Hematopoietic multipotent progenitor cell treated with erythropoietin and hydrocortisone succinate and interleukin-3 and kit ligand, for 15 days (in vitro differentiated cells): ENCODE measurements around the gene MAEL.
"Not testable (repeated sequence)": the region's sequence is repeated elsewhere in the genome, so short reads cannot be mapped to it uniquely, and the experiment has no call there.

ENCODE experiments used
- DNase-seq: peaks from one replicate; pipeline ENCODE4 v3.0.0-alpha.2; 2015; ENCODE audit warnings: low spot score

The MAEL gene

GRCh38 chr1:166978821-166979220 lies 10.3 kb upstream of the MAEL start:
- DNase-seq = no peak

GRCh38 chr1:166980383-166980782 lies 8.7 kb upstream of the MAEL start:
- no peak for DNase-seq

DNA sequence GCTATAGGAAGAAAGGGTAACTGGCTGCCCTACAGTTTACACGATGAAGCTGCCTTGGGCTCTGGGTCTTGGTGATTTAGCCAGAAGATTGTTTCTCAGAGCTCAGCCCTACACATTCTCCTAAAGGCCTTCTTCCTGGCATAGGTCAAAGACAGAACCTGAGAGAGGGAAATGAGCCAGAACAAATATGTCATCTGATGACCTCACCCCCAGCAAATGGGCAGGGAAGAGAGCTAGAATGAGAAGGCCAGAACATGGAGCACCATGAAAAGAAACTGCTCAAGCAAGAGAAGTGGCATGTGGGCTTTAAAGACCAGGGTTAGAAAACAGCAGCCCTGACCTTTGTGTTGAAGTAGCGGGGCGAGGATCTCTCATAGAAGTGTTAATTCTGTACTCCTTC lies 8.3 kb upstream of the MAEL start:
- no peak for DNase-seq

DNA sequence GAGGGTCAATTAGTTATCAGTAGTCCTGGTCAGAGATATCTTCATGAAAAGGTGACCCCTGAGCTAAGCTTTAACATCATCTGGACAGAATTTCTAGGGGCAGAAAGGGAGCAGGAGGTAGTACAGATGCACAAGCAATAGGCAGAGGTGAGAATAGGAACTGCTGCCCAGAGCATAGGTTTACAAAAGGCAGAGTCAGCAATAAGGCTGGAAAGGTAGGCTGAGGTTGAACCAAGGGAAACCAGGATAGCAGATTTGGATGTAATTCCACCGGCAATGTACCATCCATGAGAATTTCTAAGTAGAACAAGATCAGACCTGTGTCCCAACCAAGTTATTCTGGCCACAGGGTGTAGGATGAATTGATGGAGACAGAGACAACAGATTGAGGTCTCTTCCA lies 7.5 kb upstream of the MAEL start:
- no peak for DNase-seq

- no peak for DNase-seq
Observed at GRCh38 chr1:166999075-166999474, 10.0 kb downstream of the MAEL start.

DNA sequence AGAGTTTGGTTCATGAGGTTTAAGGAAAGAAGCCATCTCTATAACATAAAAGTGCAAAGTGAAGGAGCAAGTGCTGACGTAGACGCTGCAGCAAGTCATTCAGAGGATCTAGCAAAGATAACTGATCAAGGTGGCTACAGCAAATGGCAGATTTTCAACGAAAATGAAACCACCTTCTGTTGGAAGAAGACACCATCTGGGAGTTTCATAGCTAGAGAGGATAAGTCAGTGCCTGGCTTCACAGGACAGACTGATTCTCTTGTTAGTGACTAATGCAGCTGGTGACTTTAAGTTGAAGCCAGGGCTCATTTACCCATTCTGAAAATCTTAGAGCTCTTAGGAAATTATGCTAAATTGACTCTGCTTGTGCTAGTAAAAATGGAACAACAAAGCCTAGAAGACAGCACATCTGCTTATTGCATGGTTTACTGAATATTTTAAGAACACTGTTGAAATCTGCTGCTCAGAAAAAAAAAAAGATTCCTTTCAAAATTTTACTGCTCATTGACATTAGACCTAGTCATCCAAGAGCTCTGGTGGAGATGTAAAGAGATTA lies 10.5 kb downstream of the MAEL start:
- DNase-seq = no peak

DNA sequence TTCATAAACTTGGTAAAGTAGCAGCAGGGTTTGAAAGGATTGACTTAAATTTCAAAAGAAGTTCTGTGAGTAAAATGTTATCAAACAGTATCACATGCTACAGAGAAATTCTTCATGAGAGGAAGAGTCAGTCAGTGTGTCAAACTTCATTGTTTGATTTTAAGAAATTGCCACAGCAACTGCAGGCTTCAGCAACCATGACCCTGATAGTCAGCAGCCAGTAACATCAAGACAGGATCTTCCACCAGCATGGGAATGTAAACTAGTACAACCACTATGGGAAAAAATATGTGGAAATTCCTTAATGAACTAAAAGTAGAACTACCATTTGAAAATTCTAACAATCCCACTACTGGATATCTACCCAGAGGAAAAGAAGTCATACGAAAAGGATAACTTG lies 11.5 kb downstream of the MAEL start:
- no peak for DNase-seq

DNA sequence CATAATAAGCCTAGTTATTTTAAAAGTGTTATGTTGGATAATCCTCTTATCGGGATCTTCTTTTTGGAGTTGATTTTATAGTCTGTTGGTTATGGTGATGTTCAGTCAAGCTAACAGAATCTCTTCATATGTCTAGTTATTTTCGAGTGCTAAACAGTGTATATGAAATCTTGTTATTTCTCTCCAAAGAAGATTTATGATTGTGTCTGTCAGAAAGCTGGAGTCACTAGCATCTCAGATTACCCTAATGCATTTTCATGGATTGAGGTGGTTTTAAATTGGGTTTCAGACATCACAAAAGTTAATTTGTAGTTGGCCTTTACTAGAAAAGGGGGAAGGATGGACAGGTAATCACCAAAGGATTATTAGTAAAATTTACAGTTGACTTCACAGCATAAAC lies 13.3 kb downstream of the MAEL start:
- DNase-seq = no peak

GRCh38 chr1:167003711-167004110 lies 14.6 kb downstream of the MAEL start:
- no peak for DNase-seq

DNA sequence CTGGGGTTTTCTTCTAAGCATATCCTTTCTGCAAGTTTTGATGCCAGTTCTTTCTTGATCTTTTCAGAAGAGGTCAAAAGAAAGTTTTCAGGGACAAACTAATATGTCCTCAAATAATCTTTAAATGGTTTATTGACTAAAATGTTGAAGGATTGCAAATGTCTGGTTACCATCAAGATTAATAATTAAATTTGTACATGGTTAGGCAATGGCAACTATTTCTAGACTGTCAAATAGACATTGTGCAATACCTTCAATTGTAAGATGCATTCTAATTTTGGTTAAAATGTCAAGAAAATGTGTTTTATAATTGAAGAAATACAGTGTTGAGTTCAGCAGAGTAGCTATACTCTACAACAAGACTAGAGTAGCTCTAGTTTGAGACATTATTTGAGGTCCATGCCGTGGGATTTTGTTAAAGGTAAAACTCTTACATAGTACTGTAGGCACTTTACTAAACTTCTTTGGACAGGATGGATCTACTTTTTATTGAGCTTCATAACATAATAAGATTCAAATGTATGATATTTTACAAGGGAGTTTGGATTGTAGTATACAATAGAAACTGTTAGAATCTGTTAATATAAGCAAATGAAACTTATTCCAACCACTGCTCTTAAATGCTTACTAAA lies 22.6 kb downstream of the MAEL start:
- DNase-seq = no peak

DNA sequence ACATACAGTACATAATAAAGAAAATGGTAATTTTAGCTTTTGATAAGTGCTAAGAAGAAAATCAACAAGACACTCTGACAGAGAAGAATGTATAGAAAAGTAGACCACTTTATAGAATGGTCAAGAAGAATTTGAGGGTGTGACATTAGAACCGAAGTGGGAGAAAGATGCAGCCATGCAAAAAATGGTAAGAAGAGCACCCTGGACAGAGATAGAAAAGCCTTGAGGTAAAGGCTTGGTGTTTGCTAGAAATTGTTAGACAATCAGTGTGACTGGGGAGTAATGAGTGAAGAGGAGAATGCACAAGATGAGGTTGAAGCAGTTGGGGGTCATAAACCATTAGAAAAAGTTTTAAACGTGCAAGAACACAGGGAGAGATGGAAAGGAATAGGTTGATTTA lies 23.5 kb downstream of the MAEL start:
- DNase-seq = no peak

- no peak for DNase-seq
Observed at GRCh38 chr1:167013108-167013929, 24.2 kb downstream of the MAEL start.

DNA sequence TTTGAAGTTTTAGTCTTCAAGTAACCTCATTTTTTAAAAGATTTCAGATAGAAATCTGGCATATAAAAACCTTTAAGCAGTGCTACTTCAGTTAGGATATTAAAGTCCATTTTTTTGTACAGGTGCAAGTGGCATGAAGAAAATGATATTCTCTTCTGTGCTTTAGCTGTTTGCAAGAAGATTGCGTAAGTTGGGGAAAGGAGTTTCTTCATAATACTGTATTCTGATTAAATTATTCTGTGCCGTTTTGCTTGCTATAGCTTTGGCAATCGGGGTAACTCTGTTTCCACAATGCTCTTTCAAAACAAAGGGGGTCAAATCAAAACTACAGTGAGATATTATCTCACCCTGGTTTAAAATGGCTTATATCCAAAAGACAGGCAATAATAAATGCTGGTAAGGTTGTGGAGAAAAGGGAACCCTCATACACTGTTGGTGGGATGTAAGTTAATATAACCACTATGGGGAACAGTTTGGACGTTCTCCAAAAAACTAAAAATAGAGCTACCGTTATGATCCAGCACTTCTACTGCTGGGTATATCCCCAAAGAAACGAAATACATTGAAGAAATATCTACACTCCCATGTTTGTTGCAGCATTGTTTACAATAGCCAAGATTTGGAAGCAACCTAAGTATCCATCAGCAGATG lies 27.1 kb downstream of the MAEL start:
- DNase-seq = no peak

DNA sequence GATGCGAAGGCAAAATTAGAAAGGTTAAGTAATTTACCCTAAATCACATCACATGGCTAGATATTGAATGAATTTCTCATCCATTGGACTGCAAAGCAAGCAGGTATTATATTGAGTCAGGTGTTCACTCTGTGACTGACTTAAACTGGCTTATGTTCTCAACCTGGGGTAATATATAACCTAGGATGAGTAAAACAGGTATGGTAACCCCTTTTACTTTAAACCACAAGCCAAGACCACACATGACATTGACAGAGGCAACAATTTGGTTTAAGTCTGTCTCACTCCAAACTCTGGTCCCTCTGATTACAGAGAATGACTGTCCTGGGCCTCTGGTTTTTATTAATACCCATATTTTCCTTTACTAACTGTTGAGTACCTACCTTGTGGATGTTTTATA lies 33.3 kb downstream of the MAEL start:
- no peak for DNase-seq

GRCh38 chr1:167029553-167029952 lies 40.5 kb downstream of the MAEL start:
- DNase-seq = not testable (repeated sequence)

DNA sequence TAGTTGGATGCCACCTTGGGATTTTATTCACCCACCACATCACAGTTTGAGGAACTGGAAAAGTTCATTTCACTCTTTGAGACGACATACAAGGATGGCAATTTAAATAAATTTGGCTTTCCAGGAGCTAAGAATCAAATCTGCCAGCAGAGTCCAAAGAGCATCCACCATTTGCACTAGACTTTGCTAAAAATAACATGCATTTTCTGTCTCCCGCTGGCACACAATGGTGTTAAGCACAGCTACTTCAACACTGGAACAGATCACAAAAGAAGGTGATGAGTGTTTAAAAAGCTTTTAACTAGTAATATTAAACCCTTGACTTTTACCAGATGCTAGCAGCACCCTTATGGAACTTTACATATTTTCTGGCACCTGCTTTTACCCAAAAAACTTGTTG lies 44.6 kb downstream of the MAEL start:
- DNase-seq = no peak

GRCh38 chr1:167043752-167044488 lies 54.8 kb downstream of the MAEL start:
- peak; percentile 27 for DNase-seq

- no peak for DNase-seq
Observed at GRCh38 chr1:167051907-167052306, 62.8 kb downstream of the MAEL start.

- DNase-seq = no peak
Observed at GRCh38 chr1:167052389-167052788, 63.3 kb downstream of the MAEL start.

GRCh38 chr1:167054531-167054930 lies 65.5 kb downstream of the MAEL start:
- no peak for DNase-seq

DNA sequence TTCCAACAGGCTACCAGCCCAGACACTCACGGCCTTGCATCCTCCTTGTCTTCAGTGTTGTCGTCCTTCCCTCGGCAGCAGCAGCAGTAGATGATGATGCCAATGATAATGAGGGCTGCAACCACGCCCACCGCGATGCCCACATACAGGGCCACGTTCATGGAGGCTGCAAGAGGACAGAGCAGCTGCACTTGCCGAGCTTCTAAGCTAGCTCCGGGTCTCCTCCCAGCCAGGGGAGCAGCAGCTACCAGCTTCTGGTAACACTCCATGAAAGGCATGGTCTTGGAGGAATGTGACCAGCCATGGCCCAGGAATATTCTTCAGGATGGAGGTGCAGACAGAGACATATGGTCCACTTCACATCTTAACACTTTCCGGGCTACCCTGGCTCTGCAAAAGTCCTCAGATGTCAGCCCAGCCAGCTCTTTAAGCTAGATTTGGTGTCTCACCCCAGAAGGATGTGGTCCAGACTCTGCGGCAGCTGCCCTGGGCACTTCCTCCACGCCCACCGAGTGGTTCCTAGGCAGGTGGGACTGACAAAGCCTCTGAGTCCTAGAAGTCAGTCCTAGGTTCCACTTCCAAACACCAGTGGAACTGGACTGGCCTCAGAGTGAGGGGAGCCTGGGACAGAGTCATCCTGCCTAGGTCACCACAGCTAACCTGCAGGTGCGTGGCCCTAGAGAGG lies 66.0 kb downstream of the MAEL start:
- no peak for DNase-seq
